Liver (tissue), 9 donors: ENCODE data around the gene TAF5L. TPM values are rescaled to one million over a fixed set of nuclear protein-coding genes. Genes with fewer than 3 reads are reported as not detected.

Experiments used
- DNase-seq: peaks from one replicate; pipeline ENCODE4 v3.0.0-alpha.2; 2017; ENCODE audit warnings: low spot score
- H3K27ac ChIP-seq, 2 donors: one replicate each; pipeline ENCODE4 v1.7.0; 2013; ENCODE audit warnings: inconsistent platforms in 2 of 2, low read length in 2 of 2, control low read depth in 1 of 2, low read depth in 1 of 2, mild to moderate bottlenecking in 1 of 2
- H3K27me3 ChIP-seq, 4 donors: one replicate each; pipeline versions ENCODE4 v1.6.1 to v1.7.0; 2013; ENCODE audit warnings: low read length in 3 of 4, inconsistent platforms in 1 of 4, mild to moderate bottlenecking in 1 of 4, moderate library complexity in 1 of 4; ENCODE audit not compliant: control insufficient read depth in 4 of 4, insufficient read depth in 4 of 4
- H3K36me3 ChIP-seq, 4 donors: one replicate each; pipeline versions ENCODE4 v1.6.1 to v1.7.0; 2013; ENCODE audit warnings: low read length in 3 of 4, mild to moderate bottlenecking in 3 of 4, low read depth in 1 of 4, moderate library complexity in 1 of 4; ENCODE audit not compliant: control insufficient read depth in 4 of 4, insufficient read depth in 3 of 4
- H3K4me1 ChIP-seq, 4 donors: one replicate each; pipeline versions ENCODE4 v1.6.1 to v1.7.0; 2013; ENCODE audit warnings: low read length in 3 of 4, mild to moderate bottlenecking in 3 of 4, moderate library complexity in 1 of 4; ENCODE audit not compliant: control insufficient read depth in 4 of 4, insufficient read depth in 4 of 4
- H3K4me3 ChIP-seq, 3 donors: one replicate each; pipeline versions ENCODE4 v1.6.1 to v1.7.0; 2013; ENCODE audit warnings: low read length in 3 of 3, control low read depth in 1 of 3, low read depth in 1 of 3, mild to moderate bottlenecking in 1 of 3
- H3K9ac ChIP-seq, 2 donors: one replicate each; pipeline ENCODE4 v1.7.0; 2013; ENCODE audit warnings: low read length in 2 of 2, mild to moderate bottlenecking in 2 of 2, moderate library complexity in 2 of 2, control low read depth in 1 of 2, low read depth in 1 of 2
- H3K9me3 ChIP-seq, 4 donors: one replicate each; pipeline versions ENCODE4 v1.6.1 to v1.7.0; 2013; ENCODE audit warnings: low read length in 3 of 4; ENCODE audit not compliant: control insufficient read depth in 4 of 4
- EGR1 ChIP-seq, 2 donors: IDR thresholded peaks; 2 replicates each; pipeline ENCODE4 v1.6.1; 2016 to 2018; ENCODE audit warnings: antibody characterized with exemption in 2 of 2, low read depth in 2 of 2
- FOXA1 ChIP-seq: IDR thresholded peaks from 2 replicates; pipeline ENCODE4 v1.6.1; 2016; ENCODE audit warnings: antibody characterized with exemption
- FOXA2 ChIP-seq: IDR thresholded peaks from 2 replicates; pipeline ENCODE4 v1.6.1; 2016; ENCODE audit warnings: antibody characterized with exemption
- GABPA ChIP-seq, 2 donors: IDR thresholded peaks in 1 of 2; conservative IDR thresholded peaks in 1 of 2; 2 replicates each; pipeline ENCODE4 v1.6.1; 2016; ENCODE audit warnings: antibody characterized with exemption in 2 of 2, mild to moderate bottlenecking in 1 of 2, moderate library complexity in 1 of 2
- HNF4A ChIP-seq, 2 donors: conservative IDR thresholded peaks; 2 replicates each; pipeline ENCODE4 v1.6.1; 2016; ENCODE audit warnings: antibody characterized with exemption in 2 of 2, mild to moderate bottlenecking in 2 of 2
- JUND ChIP-seq, 2 donors: IDR thresholded peaks; 2 replicates each; pipeline ENCODE4 v1.6.1; 2016; ENCODE audit warnings: antibody characterized with exemption in 2 of 2
- NR2F2 ChIP-seq: IDR thresholded peaks from 2 replicates; pipeline ENCODE4 v1.6.1; 2016; ENCODE audit warnings: antibody characterized with exemption
- RXRA ChIP-seq, 2 donors: IDR thresholded peaks; 2 replicates each; pipeline ENCODE4 v1.6.1; 2017 to 2018; ENCODE audit warnings: antibody characterized with exemption in 2 of 2, mild to moderate bottlenecking in 1 of 2
- SP1 ChIP-seq: IDR thresholded peaks from 2 replicates; pipeline ENCODE4 v1.6.1; 2018; ENCODE audit warnings: antibody characterized with exemption, mild to moderate bottlenecking
- TAF1 ChIP-seq: conservative IDR thresholded peaks from 2 replicates; pipeline ENCODE4 v1.6.1; 2016; ENCODE audit warnings: antibody characterized with exemption, mild to moderate bottlenecking
- YY1 ChIP-seq: IDR thresholded peaks from 2 replicates; pipeline ENCODE4 v1.6.1; 2016; ENCODE audit warnings: antibody characterized with exemption, mild to moderate bottlenecking
- WGBS: extraction: QIAGEN DNeasy Blood & Tissue Kit; methylation state at CpG from one replicate; pipeline ENCODE4 v1.1.7; 2013; 5-methylcytosine and 5-hydroxymethylcytosine counted together
- polyA plus RNA-seq, 2 donors: library from polyadenylated mRNA; stranded (reverse) in 1 of 2; unstranded in 1 of 2; fragments of 200-250 nt in 1 of 2; fragments of >200 nt in 1 of 2; fragmentation: Nextera tagmentation in 1 of 2; extraction: Ambion mirVana in 1 of 2; gene quantifications; one replicate each; pipeline versions ENCODE4 v1.2.1 to v1.2.3, GENCODE V29; 2013 to 2015
- total RNA-seq, 2 donors: library from RNA; depleted of rRNA; stranded (reverse); fragments of >200 nt; gene quantifications; one replicate each; pipeline ENCODE4 v1.2.3, GENCODE V29; 2014
- TF ChIP-seq, protein P1 (sequence below): fragments of 150-350 bp; IDR thresholded peaks from 2 replicates; pipeline ENCODE4 v1.5.1; 2017; ENCODE audit warnings: improper control_type of control experiment, low read depth, low read length; ENCODE audit not compliant: missing input control
- TF ChIP-seq, protein P2 (sequence below): IDR thresholded peaks from 2 replicates; pipeline ENCODE4 v1.6.1; 2016; ENCODE audit warnings: antibody characterized with exemption
- TF ChIP-seq, protein P3 (sequence below): IDR thresholded peaks from 2 replicates; pipeline ENCODE4 v1.6.1; 2016; ENCODE audit warnings: antibody characterized with exemption
- TF ChIP-seq, protein P4 (sequence below): IDR thresholded peaks from 2 replicates; pipeline ENCODE4 v1.6.1; 2016; ENCODE audit warnings: antibody characterized with exemption
- donor health status: healthy.
- donor health status: healthy.
- donor health status: healthy.
- donor health status: healthy.
- donor health status: healthy.

Gene TAF5L
- total and polyA plus RNA-seq, 4 donors: 1.8 to 16.2 (median 10.4) TPM

DNA sequence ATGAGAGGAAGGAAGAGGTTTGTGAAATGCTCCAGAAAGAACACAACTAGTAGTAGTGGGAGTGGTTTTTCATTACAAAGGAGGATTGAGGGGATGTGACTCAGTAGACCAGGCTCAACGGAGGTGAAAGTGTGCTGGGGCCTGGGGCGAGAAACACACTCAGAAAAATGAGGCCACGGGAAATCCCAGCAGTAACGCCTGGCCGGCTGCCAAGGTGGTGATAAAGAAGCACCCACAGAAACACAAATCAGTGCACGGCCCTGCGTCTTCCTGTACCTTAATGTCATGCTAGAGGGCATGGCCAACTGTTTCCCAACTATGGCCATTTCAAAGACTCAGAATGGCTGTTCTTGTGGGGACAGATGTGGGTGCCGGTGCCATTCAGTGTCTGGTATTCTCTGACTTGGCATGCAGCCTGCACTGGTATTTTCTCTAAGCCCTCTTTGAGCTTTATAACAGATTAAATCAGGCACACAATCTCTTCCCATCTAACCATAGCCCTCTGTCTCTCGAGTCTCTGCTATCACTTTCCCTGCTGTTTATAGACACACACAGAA, 38.3 kb upstream of the TAF5L start:
- Histone ChIP-seq H3K36me3 (peaks cover 0 to 9% (median 3%) of the 10 kb centered on the region in 4 donors), H3K27ac (no peak overlapping the region), H3K4me1 (no peaks in the 10 kb centered on the region), H3K27me3 (no peaks in the 10 kb centered on the region), H3K9ac (no peak overlapping the region), H3K9me3 (no peaks in the 10 kb centered on the region), H3K4me3 (no peak overlapping the region)
- TF ChIP-seq, protein P1, sequence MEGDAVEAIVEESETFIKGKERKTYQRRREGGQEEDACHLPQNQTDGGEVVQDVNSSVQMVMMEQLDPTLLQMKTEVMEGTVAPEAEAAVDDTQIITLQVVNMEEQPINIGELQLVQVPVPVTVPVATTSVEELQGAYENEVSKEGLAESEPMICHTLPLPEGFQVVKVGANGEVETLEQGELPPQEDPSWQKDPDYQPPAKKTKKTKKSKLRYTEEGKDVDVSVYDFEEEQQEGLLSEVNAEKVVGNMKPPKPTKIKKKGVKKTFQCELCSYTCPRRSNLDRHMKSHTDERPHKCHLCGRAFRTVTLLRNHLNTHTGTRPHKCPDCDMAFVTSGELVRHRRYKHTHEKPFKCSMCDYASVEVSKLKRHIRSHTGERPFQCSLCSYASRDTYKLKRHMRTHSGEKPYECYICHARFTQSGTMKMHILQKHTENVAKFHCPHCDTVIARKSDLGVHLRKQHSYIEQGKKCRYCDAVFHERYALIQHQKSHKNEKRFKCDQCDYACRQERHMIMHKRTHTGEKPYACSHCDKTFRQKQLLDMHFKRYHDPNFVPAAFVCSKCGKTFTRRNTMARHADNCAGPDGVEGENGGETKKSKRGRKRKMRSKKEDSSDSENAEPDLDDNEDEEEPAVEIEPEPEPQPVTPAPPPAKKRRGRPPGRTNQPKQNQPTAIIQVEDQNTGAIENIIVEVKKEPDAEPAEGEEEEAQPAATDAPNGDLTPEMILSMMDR: no peak
- TF ChIP-seq JUND (IDR thresholded peaks at IDR 0.05) (no peak), HNF4A (conservative IDR thresholded peaks at IDR 0.05) (no peak), SP1 (no peak)
- WGBS: 75% methylated on average over 9 of the region's 9 CpGs
- DNase-seq: no peak

DNA sequence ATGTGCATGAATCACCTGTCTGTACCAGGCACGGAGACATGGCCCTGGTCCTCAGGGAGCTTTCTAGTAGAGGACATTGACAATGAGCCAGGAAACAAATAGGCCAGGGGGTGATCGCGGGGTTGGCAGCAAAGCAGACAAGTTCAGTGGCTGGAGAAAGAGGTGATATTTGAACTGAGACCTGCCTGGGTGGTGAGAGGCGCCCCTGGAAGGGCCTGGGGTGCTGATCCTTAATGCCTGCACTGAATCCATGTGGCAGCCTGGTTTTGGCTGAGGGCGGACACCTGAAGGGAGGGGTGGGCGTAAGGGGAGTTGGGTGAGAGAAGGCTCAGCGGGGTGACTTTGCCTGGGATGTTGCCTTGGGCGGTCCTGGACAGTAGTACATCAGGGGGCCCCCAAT, 36.0 kb upstream of the TAF5L start:
- no peaks in the 10 kb centered on the region for H3K27me3 ChIP-seq
- DNase-seq: no peak
- no peak overlapping the region for H3K9ac ChIP-seq
- H3K4me3 ChIP-seq: no peak overlapping the region
- H3K36me3 ChIP-seq: peaks cover 0 to 14% (median 6%) of the 10 kb centered on the region in 4 donors
- TF ChIP-seq, protein P2, sequence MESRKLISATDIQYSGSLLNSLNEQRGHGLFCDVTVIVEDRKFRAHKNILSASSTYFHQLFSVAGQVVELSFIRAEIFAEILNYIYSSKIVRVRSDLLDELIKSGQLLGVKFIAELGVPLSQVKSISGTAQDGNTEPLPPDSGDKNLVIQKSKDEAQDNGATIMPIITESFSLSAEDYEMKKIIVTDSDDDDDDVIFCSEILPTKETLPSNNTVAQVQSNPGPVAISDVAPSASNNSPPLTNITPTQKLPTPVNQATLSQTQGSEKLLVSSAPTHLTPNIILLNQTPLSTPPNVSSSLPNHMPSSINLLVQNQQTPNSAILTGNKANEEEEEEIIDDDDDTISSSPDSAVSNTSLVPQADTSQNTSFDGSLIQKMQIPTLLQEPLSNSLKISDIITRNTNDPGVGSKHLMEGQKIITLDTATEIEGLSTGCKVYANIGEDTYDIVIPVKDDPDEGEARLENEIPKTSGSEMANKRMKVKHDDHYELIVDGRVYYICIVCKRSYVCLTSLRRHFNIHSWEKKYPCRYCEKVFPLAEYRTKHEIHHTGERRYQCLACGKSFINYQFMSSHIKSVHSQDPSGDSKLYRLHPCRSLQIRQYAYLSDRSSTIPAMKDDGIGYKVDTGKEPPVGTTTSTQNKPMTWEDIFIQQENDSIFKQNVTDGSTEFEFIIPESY: no peak
- TF ChIP-seq, protein P3, sequence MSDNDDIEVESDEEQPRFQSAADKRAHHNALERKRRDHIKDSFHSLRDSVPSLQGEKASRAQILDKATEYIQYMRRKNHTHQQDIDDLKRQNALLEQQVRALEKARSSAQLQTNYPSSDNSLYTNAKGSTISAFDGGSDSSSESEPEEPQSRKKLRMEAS: no peak
- no peak for TF ChIP-seq HNF4A (conservative IDR thresholded peaks at IDR 0.05)
- TF ChIP-seq SP1: no peak
- TF ChIP-seq, protein P1: no peak
- TF ChIP-seq GABPA (IDR thresholded peaks at IDR 0.05 in 1 of 2, conservative IDR thresholded peaks at IDR 0.05 in 1 of 2): no peak
- TF ChIP-seq, protein P4, sequence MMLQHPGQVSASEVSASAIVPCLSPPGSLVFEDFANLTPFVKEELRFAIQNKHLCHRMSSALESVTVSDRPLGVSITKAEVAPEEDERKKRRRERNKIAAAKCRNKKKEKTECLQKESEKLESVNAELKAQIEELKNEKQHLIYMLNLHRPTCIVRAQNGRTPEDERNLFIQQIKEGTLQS: no peak
- no peak for TF ChIP-seq YY1
- no peak for TF ChIP-seq JUND (IDR thresholded peaks at IDR 0.05)
- TF ChIP-seq FOXA2: no peak
- no peak for TF ChIP-seq RXRA (IDR thresholded peaks at IDR 0.05)
- no peak for TF ChIP-seq NR2F2
- TF ChIP-seq FOXA1: no peak
- no peak for TF ChIP-seq EGR1 (IDR thresholded peaks at IDR 0.05; ENCODE audit: low read depth in 2 of 2)
- TF ChIP-seq TAF1: no peak
- 92% methylated on average over 8 of the region's 8 CpGs for WGBS
- no peaks in the 10 kb centered on the region for H3K4me1 ChIP-seq
- H3K9me3 ChIP-seq: no peaks in the 10 kb centered on the region
- H3K27ac ChIP-seq: no peak overlapping the region
